K562 (cell line): ENCODE data around the gene BIRC7. TPM values are rescaled to one million over a fixed set of nuclear protein-coding genes. Genes with fewer than 3 reads are reported as not detected.

Experiments used
- ATAC-seq: fragments of 200-7000 bp; cut with Tn5 transposase; 3 replicates; pipeline ENCODE4 v1.9.1; 2020; ENCODE audit warnings: moderate library complexity
- BruUV-seq: library from RNA; stranded (reverse); fragments of 400-500 nt; replicated peaks from 2 replicates; lab custom pipeline; 2021; lab: Mats Ljungman, UMichigan
- CTCF ChIA-PET: fragments of 300-600 bp; formaldehyde crosslinking; extraction: SDS; loops from one replicate; lab custom pipeline; 2021; ENCODE audit warnings: low intra/inter-chr PET ratio; lab: Yijun Ruan, JAX
- POLR2A ChIA-PET: fragments of 300-600, 350-650 bp; sonication (Branson Sonifier 250); formaldehyde crosslinking; extraction: SDS; loops from one replicate; lab custom pipeline; 2021; ENCODE audit warnings: antibody characterized with exemption, inconsistent platforms; lab: Yijun Ruan, JAX
- DNase-seq, 4 experiments: peaks; one replicate each; pipeline versions ENCODE4 v3.0.0 to v3.0.0-alpha.2; 2011 to 2018; ENCODE audit warnings: low spot score in 3 of 4, mixed read lengths in 3 of 4; ENCODE audit errors: extremely low read depth in 1 of 4
- FAIRE-seq: peaks from 2 replicates; lab custom pipeline; 2011; peaks lifted over from hg19 to GRCh38; lab: Jason Lieb, UNC
- H2AFZ ChIP-seq: 2 replicates; pipeline ENCODE4 v1.6.0; 2011; ENCODE audit warnings: low read depth, low read length, control low read depth, inconsistent platforms
- H3K27ac ChIP-seq: fragments of 200-600 bp; 3 replicates; pipeline ENCODE4 v1.8.0; 2011; ENCODE audit warnings: low read depth, mild to moderate bottlenecking, control low read depth, inconsistent platforms, low read length, moderate library complexity, mixed read lengths; ENCODE audit errors: extremely low read depth
- H3K27me3 ChIP-seq, 2 experiments: fragments of 300-600 bp in 1 of 2; 2 replicates in 1 of 2; 3 replicates in 1 of 2; pipeline versions ENCODE4 v1.6.0 to v1.8.0; 2011; ENCODE audit warnings: inconsistent platforms in 2 of 2, low read length in 2 of 2, mild to moderate bottlenecking in 1 of 2, mixed read lengths in 1 of 2, moderate library complexity in 1 of 2; ENCODE audit not compliant: control insufficient read depth in 2 of 2, insufficient read depth in 2 of 2
- H3K36me3 ChIP-seq: fragments of 300-600 bp; 3 replicates; pipeline ENCODE4 v1.8.0; 2011; ENCODE audit warnings: mild to moderate bottlenecking, low read length, inconsistent platforms; ENCODE audit not compliant: control insufficient read depth, insufficient read depth
- H3K4me1 ChIP-seq, 2 experiments: fragments of 200-600 bp in 1 of 2; replicated peaks in 1 of 2; 2 replicates in 1 of 2; 3 replicates in 1 of 2; pipeline versions ENCODE4 v1.5.1 to v1.8.0; 2011; ENCODE audit warnings: inconsistent platforms in 2 of 2, low read length in 2 of 2, mild to moderate bottlenecking in 1 of 2, mixed read lengths in 1 of 2, moderate library complexity in 1 of 2; ENCODE audit not compliant: control insufficient read depth in 2 of 2, insufficient read depth in 2 of 2
- H3K4me2 ChIP-seq: 2 replicates; pipeline ENCODE4 v1.6.1; 2011; ENCODE audit warnings: low read length, control low read depth, inconsistent platforms, mixed read lengths; ENCODE audit not compliant: insufficient read depth
- H3K4me3 ChIP-seq: fragments of 200-600 bp; sonication (generic), shearing (Covaris generic); 2 replicates; pipeline ENCODE4 v1.5.1; 2016; ENCODE audit warnings: control low read depth, inconsistent platforms
- H3K79me2 ChIP-seq: fragments of 200-600 bp; 3 replicates; pipeline ENCODE4 v1.8.0; 2011; ENCODE audit warnings: low read length, inconsistent platforms; ENCODE audit not compliant: control insufficient read depth, insufficient read depth
- H3K9ac ChIP-seq, 2 experiments: 2 replicates each; pipeline versions ENCODE4 v1.6.0 to v1.6.1; 2011; ENCODE audit warnings: low read depth in 2 of 2, low read length in 2 of 2, control low read depth in 1 of 2, inconsistent platforms in 1 of 2, mild to moderate bottlenecking in 1 of 2, mixed read lengths in 1 of 2; ENCODE audit not compliant: insufficient read depth in 1 of 2
- H3K9me1 ChIP-seq: one replicate; pipeline ENCODE4 v1.6.0; 2011; ENCODE audit warnings: inconsistent platforms, mild to moderate bottlenecking, low read length, moderate library complexity; ENCODE audit not compliant: control insufficient read depth, insufficient read depth
- H3K9me3 ChIP-seq: replicated peaks from 2 replicates; pipeline ENCODE4 v1.5.1; 2011; ENCODE audit warnings: low read depth, low read length, inconsistent platforms; ENCODE audit not compliant: control insufficient read depth, insufficient read depth
- H4K20me1 ChIP-seq: replicated peaks from 2 replicates; pipeline ENCODE4 v1.6.1; 2011; ENCODE audit warnings: low read length, inconsistent platforms, mixed read lengths; ENCODE audit not compliant: control insufficient read depth, insufficient read depth
- CREB1 ChIP-seq, 2 experiments: sonication (generic) in 1 of 2; formaldehyde crosslinking in 1 of 2; IDR thresholded peaks; 2 replicates each; pipeline versions ENCODE4 v1.6.1 to v1.8.0; 2012 to 2022; ENCODE audit warnings: inconsistent platforms in 1 of 2, mild to moderate bottlenecking in 1 of 2, missing genetic modification reagents in 1 of 2, moderate library complexity in 1 of 2
- ZBTB7A ChIP-seq: IDR thresholded peaks from 2 replicates; pipeline ENCODE4 v1.6.1; 2011; ENCODE audit warnings: low read depth, mild to moderate bottlenecking, low read length, moderate library complexity, borderline replicate concordance; ENCODE audit not compliant: control insufficient read depth
- ZNF239 ChIP-seq: fragments of 250-450 bp; sonication (Bioruptor Pico); IDR thresholded peaks from 2 replicates; pipeline ENCODE4 v1.4.0; 2020; ENCODE audit warnings: mild to moderate bottlenecking
- WGBS: fragments of 100-300 bp; shearing (Covaris generic); methylation state at CpG from one replicate; pipeline ENCODE4 v1.1.6; 2016; ENCODE audit warnings: low coverage, mixed read lengths; ENCODE audit not compliant: insufficient coverage; ENCODE audit errors: missing lambda C conversion rate; 5-methylcytosine and 5-hydroxymethylcytosine counted together
- in situ Hi-C: fragments of 300-500 bp; cut with MboI; formaldehyde crosslinking; loops from 4 replicates; pipeline ENCODE4 v1.15.0; 2018; ENCODE audit warnings: inconsistent platforms, mixed read lengths
- intact Hi-C: fragments of 100-400 bp; cut with micrococcal nuclease; formaldehyde crosslinking; loops from 2 replicates; pipeline ENCODE4 v1.14.2; 2022
- polyA plus RNA-seq, 8 experiments: library from polyadenylated mRNA; depleted of rRNA in 4 of 8; stranded (reverse) in 5 of 8; unstranded in 3 of 8; fragments of >200 nt; fragmentation: Nextera tagmentation in 2 of 8; fragmentation: Illumina TruSeq in 1 of 8; extraction: Ambion mirVana in 2 of 8; extraction: Trizol in 1 of 8; gene quantifications; 2 replicates each; pipeline versions ENCODE4 v1.2.1 to v1.2.3, GENCODE V29; 2011 to 2014; ENCODE audit warnings: inconsistent platforms in 1 of 8, missing spikeins in 1 of 8
- total RNA-seq, 7 experiments: library from RNA; depleted of rRNA in 6 of 7; stranded (reverse); fragments of >200 nt in 6 of 7; fragmentation: Illumina TruSeq in 2 of 7; extraction: Trizol in 2 of 7; gene quantifications; 2 replicates each; pipeline versions ENCODE4 v1.2.1 to v1.2.3, GENCODE V29; 2011 to 2021; ENCODE audit warnings: low replicate concordance in 1 of 7

Gene BIRC7
- total and polyA plus RNA-seq, 9 of the 15 experiments (the other 6 are each of a cell fraction or from before 2014, with no cell fraction given): 0.14 to 0.19 (median 0.16) TPM; not detected in 5

DNA sequence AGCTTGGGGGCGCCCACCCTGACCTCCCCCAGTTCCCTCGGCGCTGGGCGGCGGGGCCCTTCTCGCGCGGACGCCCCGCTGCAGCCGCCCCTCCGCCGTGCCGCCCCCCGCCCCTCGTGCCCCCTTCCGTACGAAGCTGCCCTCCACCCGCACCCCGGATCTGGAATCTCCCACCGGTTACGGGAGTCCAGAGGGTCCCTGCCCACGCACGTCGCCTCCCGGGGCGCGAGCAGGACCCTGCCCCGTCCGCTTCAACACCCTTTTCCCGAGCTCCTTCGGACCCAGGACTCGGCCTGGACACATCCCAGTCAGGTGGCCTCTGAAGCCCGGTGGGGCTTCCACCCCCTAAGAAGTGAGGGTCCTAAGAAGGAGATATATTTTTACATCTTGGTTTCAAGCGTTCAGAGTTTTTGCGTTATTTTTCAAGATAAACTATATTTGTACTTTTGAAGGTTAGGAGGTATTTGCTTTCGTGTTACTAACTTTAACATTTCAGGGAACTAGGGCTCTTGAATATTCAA, 37.4 kb downstream of the BIRC7 start:
- peaks cover 11 to 32% of the 10 kb centered on the region in 2 experiments; a peak in 4 of 5 replicates for H3K4me1 ChIP-seq
- BruUV-seq: no TSS peak
- FAIRE-seq (no peak), ATAC-seq (no peak), DNase-seq (no peak)
- H3K36me3 ChIP-seq: peaks cover 35% of the 10 kb centered on the region; the same call in 2 of the 3 replicates
- peaks cover 0 to 3% of the 10 kb centered on the region in 2 experiments; a peak in 1 of 5 replicates for H3K27me3 ChIP-seq
- ChIA-PET POLR2A (interaction anchor here (0.6 to 2.3 kb wide), 5 partner anchors 9 to 274 kb away, joined by 3 to 24 read pairs (median 3); no protein-coding TSS in a partner anchor), CTCF (no interaction called here)
- H3K4me3 ChIP-seq: peak overlapping the region; percentile 88
- peaks cover 6% of the 10 kb centered on the region for H3K9me1 ChIP-seq
- H3K4me2 ChIP-seq: peak overlapping the region; percentile 92
- H3K9ac ChIP-seq: peak overlapping the region; percentile 88 to 97
- in situ Hi-C loops (no loop called here), intact Hi-C loops (no loop called here)
- peaks cover 29% of the 10 kb centered on the region for H4K20me1 ChIP-seq
- peak overlapping the region; percentile 80 for H3K27ac ChIP-seq
- peak overlapping the region; percentile 76 for H2AFZ ChIP-seq
- H3K9me3 ChIP-seq: no peaks in the 10 kb centered on the region
- 0% methylated on average over 15 of the region's 37 CpGs for WGBS
- H3K79me2 ChIP-seq: peaks cover 44% of the 10 kb centered on the region
- TF ChIP-seq CREB1 (IDR thresholded peaks at IDR 0.05) (no peak), CREB1 (CRISPR knock-in tag; IDR thresholded peaks at IDR 0.05) (0 out of 2 replicates have a peak, but pooled peaks have one; percentile 1), ZBTB7A (0 out of 2 replicates have a peak, but pooled peaks have one; percentile 23), ZNF239 (CRISPR knock-in tag) (no peak)
